OCI-LY7 (cell line): Measurements from ENCODE around the gene C20orf141. TPM values are rescaled to one million over a fixed set of nuclear protein-coding genes. Genes with fewer than 3 reads are reported as not detected.
A peak's percentile ranks its signal among the peaks of the same experiment; 100 is the strongest.

Source experiments
- BruUV-seq: library from RNA; stranded (reverse); fragments of 400-500 nt; replicated peaks from 2 replicates; lab custom pipeline; 2021; lab: Mats Ljungman, UMichigan
- CTCF ChIA-PET: fragments of 300-600 bp; sonication (Branson Sonifier 250); formaldehyde crosslinking; loops from one replicate; lab custom pipeline; 2022; ENCODE audit warnings: antibody characterized with exemption; ENCODE audit not compliant: unreplicated experiment; lab: Charles Lee
- POLR2A ChIA-PET: fragments of 300-600 bp; sonication (Branson Sonifier 250); formaldehyde crosslinking; loops from one replicate; lab custom pipeline; 2022; ENCODE audit warnings: antibody characterized with exemption; lab: Charles Lee
- DNase-seq: peaks from one replicate; pipeline ENCODE4 v3.0.0-alpha.2; 2015; ENCODE audit warnings: low spot score
- H2AFZ ChIP-seq: fragments of 200-600 bp; sonication (generic), shearing (Covaris generic); 2 replicates; pipeline ENCODE4 v1.6.1; 2014; ENCODE audit warnings: mild to moderate bottlenecking, antibody characterized with exemption, low read length, moderate library complexity
- H3K27ac ChIP-seq: fragments of 200-600 bp; sonication (generic); 2 replicates; pipeline ENCODE4 v1.5.1; 2014; ENCODE audit warnings: mixed run types, low read depth, mild to moderate bottlenecking, moderate library complexity, low read length, inconsistent platforms; ENCODE audit not compliant: poor library complexity, severe bottlenecking
- H3K36me3 ChIP-seq: fragments of 200-600 bp; sonication (generic); 2 replicates; pipeline ENCODE4 v1.6.1; 2014; ENCODE audit warnings: mild to moderate bottlenecking, antibody characterized with exemption, low read length, moderate library complexity, mixed read lengths; ENCODE audit not compliant: insufficient read depth
- H3K4me1 ChIP-seq: fragments of 200-600 bp; sonication (generic); 2 replicates; pipeline ENCODE4 v1.5.1; 2014; ENCODE audit warnings: mild to moderate bottlenecking, low read length; ENCODE audit not compliant: insufficient read depth, poor library complexity, severe bottlenecking
- H3K4me2 ChIP-seq: fragments of 200-600 bp; sonication (generic); 2 replicates; pipeline ENCODE4 v1.6.1; 2014; ENCODE audit warnings: mild to moderate bottlenecking, low read length
- H3K4me3 ChIP-seq: fragments of 200-600 bp; sonication (generic); 2 replicates; pipeline ENCODE4 v1.5.1; 2014; ENCODE audit warnings: mild to moderate bottlenecking, low read depth, low read length; ENCODE audit not compliant: poor library complexity, severe bottlenecking
- H3K79me2 ChIP-seq: fragments of 200-600 bp; sonication (generic); 2 replicates; pipeline ENCODE4 v1.6.1; 2016; ENCODE audit warnings: low read depth, mild to moderate bottlenecking, low read length, moderate library complexity, mixed read lengths; ENCODE audit not compliant: insufficient read depth
- H3K9me2 ChIP-seq: fragments of 200-600 bp; sonication (generic); 2 replicates; pipeline ENCODE4 v1.6.1; 2016; ENCODE audit warnings: mild to moderate bottlenecking, low read length, mixed read lengths; ENCODE audit not compliant: insufficient read depth
- H3K9me3 ChIP-seq: fragments of 200-600 bp; sonication (generic); 2 replicates; pipeline ENCODE4 v1.6.1; 2014; ENCODE audit warnings: mild to moderate bottlenecking, mixed run types, low read length, mixed read lengths
- H4K20me1 ChIP-seq: fragments of 200-600 bp; sonication (generic); 2 replicates; pipeline ENCODE4 v1.6.1; 2014; ENCODE audit warnings: mild to moderate bottlenecking, antibody characterized with exemption, low read length, moderate library complexity, mixed read lengths; ENCODE audit not compliant: insufficient read depth
- EZH2phosphoT487 ChIP-seq: fragments of 200-600 bp; sonication (generic); IDR thresholded peaks from 2 replicates; pipeline ENCODE4 v1.6.1; 2018; ENCODE audit warnings: low read depth, borderline replicate concordance, mild to moderate bottlenecking, mixed run types, antibody characterized with exemption, low read length, moderate library complexity, mixed read lengths
- intact Hi-C: fragments of 100-400 bp; cut with micrococcal nuclease; formaldehyde crosslinking; loops from one replicate; pipeline ENCODE4 v1.10.0; 2022; ENCODE audit not compliant: unreplicated experiment
- total RNA-seq, 2 experiments: library from RNA; depleted of rRNA in 1 of 2; stranded (reverse); fragments of >200 nt in 1 of 2; shearing (Covaris generic) in 1 of 2; gene quantifications; 2 replicates each; pipeline ENCODE4 v1.2.3, GENCODE V29; 2014 to 2022
- TF ChIP-seq, protein P1 (sequence below): fragments of 200-600 bp; sonication (generic); conservative IDR thresholded peaks from 2 replicates; pipeline ENCODE4 v1.5.1; 2014; ENCODE audit warnings: mild to moderate bottlenecking, antibody characterized with exemption, low read length, moderate library complexity, mixed read lengths

C20orf141 gene
- total RNA-seq, 2 experiments from 2014 or later = not detected

- no peak overlapping the region for H2AFZ ChIP-seq
- H3K4me1 ChIP-seq = no peaks in the 10 kb centered on the region
- intact Hi-C loops = no loop called here
- TF ChIP-seq EZH2phosphoT487 = no peak
- TF ChIP-seq, protein P1, sequence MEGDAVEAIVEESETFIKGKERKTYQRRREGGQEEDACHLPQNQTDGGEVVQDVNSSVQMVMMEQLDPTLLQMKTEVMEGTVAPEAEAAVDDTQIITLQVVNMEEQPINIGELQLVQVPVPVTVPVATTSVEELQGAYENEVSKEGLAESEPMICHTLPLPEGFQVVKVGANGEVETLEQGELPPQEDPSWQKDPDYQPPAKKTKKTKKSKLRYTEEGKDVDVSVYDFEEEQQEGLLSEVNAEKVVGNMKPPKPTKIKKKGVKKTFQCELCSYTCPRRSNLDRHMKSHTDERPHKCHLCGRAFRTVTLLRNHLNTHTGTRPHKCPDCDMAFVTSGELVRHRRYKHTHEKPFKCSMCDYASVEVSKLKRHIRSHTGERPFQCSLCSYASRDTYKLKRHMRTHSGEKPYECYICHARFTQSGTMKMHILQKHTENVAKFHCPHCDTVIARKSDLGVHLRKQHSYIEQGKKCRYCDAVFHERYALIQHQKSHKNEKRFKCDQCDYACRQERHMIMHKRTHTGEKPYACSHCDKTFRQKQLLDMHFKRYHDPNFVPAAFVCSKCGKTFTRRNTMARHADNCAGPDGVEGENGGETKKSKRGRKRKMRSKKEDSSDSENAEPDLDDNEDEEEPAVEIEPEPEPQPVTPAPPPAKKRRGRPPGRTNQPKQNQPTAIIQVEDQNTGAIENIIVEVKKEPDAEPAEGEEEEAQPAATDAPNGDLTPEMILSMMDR = peak; percentile 52; the same call in 1 of the 2 replicates
- no peaks in the 10 kb centered on the region for H3K36me3 ChIP-seq
- ChIA-PET POLR2A (no interaction called here), CTCF (no interaction called here)
- no peak overlapping the region for H3K4me2 ChIP-seq
- DNase-seq = no peak
- H4K20me1 ChIP-seq = no peaks in the 10 kb centered on the region
- no TSS peak for BruUV-seq
- no peaks in the 10 kb centered on the region for H3K79me2 ChIP-seq
- no peaks in the 10 kb centered on the region for H3K9me3 ChIP-seq
- H3K4me3 ChIP-seq = no peak overlapping the region
- H3K27ac ChIP-seq = no peak overlapping the region
- no peaks in the 10 kb centered on the region for H3K9me2 ChIP-seq
Observed at GRCh38 chr20:2780948-2781347, 33.8 kb upstream of the C20orf141 start.

DNA sequence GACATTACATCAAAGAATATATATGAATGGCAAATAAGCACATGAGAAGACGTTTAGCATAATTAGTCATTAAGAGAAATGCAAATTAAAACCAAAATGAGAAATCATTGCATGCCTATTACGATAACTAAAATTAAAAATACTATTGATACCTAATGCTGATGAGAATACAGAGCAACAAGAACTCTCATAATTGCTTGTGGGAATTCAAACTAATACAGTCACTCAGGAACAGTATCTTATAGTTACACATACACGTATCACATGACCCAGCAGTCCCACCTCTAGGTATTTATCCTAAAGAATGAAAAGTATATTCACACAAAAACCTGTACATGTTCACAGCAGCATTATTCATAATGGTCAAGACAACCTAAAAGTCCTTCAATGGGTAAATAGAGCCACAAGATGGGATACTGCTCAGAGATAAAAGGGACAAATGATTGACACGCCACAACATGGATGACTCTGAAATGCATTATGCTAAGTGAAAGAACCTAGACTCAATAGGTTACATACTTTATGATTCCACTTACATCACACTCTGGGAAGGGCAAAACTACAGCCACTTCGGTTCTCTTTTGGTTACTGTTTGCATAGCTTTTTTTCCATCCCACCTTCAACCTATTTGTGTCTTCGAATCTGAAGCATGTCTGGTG is 30.8 kb upstream of the C20orf141 start:
- H3K36me3 ChIP-seq = no peaks in the 10 kb centered on the region
- H4K20me1 ChIP-seq = no peaks in the 10 kb centered on the region
- no peak overlapping the region for H3K4me3 ChIP-seq
- H3K9me2 ChIP-seq = no peaks in the 10 kb centered on the region
- no peaks in the 10 kb centered on the region for H3K4me1 ChIP-seq
- no peak overlapping the region for H2AFZ ChIP-seq
- no peaks in the 10 kb centered on the region for H3K9me3 ChIP-seq
- no peak overlapping the region for H3K4me2 ChIP-seq
- CTCF ChIA-PET = no interaction called here
- BruUV-seq = no TSS peak
- DNase-seq = no peak
- intact Hi-C loops = no loop called here
- TF ChIP-seq, protein P1 = no peak
- no peak for TF ChIP-seq EZH2phosphoT487
- POLR2A ChIA-PET = interaction anchor here (0.7 kb wide), 1 partner anchor 17 kb away, joined by 3 read pairs; no protein-coding TSS in a partner anchor
- no peaks in the 10 kb centered on the region for H3K79me2 ChIP-seq
- no peak overlapping the region for H3K27ac ChIP-seq

DNA sequence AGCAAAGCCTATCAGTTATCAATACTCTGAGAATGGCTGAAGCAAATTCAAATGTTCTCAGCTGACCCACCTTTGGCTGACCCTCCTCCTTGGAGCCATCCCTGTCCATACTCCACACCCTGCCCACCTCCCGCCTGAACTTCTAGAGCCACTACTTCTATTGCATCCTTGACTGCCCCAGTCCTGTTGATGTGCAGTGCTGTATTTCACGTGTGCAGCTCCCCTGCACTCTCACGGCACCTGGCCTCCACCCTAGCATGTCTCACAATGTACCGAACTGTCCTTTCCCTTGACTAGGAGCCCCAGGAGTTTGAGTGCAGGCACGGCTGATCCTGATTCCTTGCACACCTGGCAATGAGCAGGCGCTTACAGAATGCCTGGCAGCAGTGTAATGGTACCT is 21.3 kb upstream of the C20orf141 start:
- no peaks in the 10 kb centered on the region for H3K9me2 ChIP-seq
- intact Hi-C loops = no loop called here
- no peak for TF ChIP-seq EZH2phosphoT487
- TF ChIP-seq, protein P1 = no peak
- CTCF ChIA-PET = no interaction called here
- no TSS peak for BruUV-seq
- H3K36me3 ChIP-seq = no peaks in the 10 kb centered on the region
- no peak overlapping the region for H3K27ac ChIP-seq
- H3K79me2 ChIP-seq = no peaks in the 10 kb centered on the region
- H2AFZ ChIP-seq = no peak overlapping the region
- DNase-seq = no peak
- H4K20me1 ChIP-seq = no peaks in the 10 kb centered on the region; the same call in 1 of the 2 replicates
- H3K4me1 ChIP-seq = no peaks in the 10 kb centered on the region
- no peak overlapping the region for H3K4me3 ChIP-seq
- POLR2A ChIA-PET = interaction anchor here (0.5 kb wide), 1 partner anchor 1352 kb away, joined by 3 read pairs; no protein-coding TSS in a partner anchor
- H3K9me3 ChIP-seq = no peaks in the 10 kb centered on the region
- H3K4me2 ChIP-seq = no peak overlapping the region
